CD1c-positive myeloid dendritic cell (primary cell): ENCODE measurements around the gene CD44.
"Not testable (repeated sequence)": the region's sequence is repeated elsewhere in the genome, so short reads cannot be mapped to it uniquely, and the experiment has no call there.

ENCODE experiments used
- DNase-seq: peaks from one replicate; pipeline ENCODE4 v3.0.0-alpha.2; 2016; ENCODE audit errors: extremely low spot score

Gene CD44

DNA sequence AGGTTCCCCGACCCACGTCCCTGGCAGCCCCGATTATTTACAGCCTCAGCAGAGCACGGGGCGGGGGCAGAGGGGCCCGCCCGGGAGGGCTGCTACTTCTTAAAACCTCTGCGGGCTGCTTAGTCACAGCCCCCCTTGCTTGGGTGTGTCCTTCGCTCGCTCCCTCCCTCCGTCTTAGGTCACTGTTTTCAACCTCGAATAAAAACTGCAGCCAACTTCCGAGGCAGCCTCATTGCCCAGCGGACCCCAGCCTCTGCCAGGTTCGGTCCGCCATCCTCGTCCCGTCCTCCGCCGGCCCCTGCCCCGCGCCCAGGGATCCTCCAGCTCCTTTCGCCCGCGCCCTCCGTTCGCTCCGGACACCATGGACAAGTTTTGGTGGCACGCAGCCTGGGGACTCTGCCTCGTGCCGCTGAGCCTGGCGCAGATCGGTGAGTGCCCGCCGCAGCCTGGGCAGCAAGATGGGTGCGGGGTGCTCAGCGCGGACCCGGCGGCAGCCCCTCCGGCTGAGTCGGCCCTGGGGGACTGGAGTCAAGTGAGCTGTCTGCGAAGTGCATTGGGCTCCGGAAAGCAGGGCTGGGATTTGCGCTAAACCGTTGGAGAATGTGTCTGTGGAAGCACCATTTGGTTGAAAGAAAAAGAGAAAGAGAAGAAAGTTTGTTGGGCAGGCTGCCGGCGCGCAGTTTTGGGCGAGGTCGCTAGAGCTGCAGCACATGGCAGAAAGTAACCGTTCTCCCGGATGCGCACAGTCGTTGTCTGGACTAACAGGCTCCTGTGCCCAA is at the start of gene CD44:
Gene CD44 (plus strand): TSS at position 229 of the 779 bp plus-strand sequence. CDS start 133 bp downstream, at position 362.
- DNase-seq, result peak; percentile 91

DNA sequence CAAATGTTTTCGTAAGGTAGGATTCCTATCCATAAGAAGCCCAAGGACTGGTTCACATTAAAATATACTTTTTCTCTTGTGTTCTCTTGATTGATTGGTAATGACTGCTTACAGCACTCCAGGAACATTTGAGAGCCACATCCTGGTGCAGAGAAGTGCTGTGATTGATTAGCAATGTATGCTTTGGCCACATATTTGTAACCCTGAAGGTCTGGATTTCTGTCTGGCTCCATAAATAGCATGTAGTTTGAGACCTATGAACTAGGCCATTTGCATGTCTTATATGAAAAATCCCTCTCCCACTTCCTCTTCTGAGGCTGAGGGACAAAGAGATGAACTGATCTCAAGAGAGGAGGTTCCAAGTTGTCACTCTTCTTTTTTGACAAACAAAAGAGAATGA is 49.3 kb upstream of the CD44 start:
- DNase-seq, result peak; percentile 51

DNA sequence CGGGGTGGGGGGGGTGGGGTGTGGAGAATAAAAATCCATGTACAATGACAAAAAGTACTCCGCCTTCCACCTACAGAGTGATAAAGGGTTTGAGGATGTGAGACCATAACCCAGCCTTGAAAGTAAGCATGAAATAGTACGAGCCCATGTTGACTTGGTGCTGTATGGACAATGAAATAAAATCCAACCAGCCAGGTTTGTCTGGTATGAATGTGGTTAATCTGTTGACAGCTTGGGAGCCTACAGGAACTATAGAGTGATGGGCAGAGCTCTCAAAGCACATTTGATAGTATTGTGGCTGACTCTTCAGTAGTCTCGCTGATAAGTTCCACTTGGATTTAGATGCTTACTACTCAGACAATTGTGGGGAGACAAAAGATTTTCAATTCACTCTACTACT is 48.8 kb upstream of the CD44 start:
- DNase-seq, result no peak

DNA sequence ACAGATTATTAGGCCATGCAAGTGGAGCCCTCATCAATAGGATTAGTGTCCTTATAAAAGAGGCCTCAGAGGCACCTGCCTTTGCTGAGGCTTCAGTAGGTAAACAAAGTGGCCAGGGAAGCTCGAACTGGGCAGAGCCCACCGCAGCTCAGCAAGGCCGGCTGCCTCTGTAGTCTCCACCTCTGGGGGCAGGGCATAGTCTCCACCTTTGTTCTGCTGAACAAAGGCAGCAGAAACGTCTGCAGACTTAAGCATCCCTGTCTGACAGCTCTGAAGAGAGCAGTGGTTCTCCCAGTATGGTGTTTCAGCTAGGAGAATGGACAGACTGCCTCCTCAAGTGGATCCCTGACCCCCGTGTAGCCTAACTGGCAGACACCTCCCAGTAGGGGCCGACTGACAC is 48.0 kb upstream of the CD44 start:
- not testable (repeated sequence) for DNase-seq

DNA sequence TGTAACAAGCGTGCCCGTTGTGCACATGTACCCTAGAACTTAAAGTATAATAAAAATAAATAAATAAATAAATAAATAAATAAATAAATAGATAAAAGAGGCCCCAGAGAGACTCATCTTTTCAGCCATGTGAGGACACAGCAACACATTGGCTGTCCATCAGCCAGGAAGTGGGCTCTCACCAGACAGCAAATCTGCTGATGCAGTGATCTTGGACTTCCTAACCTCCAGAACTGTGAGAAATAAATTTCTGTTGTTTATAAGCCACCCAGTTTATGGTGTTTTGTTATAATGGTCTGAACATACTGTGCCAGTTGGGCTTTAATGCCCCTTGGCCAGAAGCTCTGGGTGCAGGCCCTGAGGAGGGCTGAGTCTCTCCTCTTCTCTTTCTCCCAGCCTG is 42.2 kb upstream of the CD44 start:
- DNase-seq, result no peak

DNA sequence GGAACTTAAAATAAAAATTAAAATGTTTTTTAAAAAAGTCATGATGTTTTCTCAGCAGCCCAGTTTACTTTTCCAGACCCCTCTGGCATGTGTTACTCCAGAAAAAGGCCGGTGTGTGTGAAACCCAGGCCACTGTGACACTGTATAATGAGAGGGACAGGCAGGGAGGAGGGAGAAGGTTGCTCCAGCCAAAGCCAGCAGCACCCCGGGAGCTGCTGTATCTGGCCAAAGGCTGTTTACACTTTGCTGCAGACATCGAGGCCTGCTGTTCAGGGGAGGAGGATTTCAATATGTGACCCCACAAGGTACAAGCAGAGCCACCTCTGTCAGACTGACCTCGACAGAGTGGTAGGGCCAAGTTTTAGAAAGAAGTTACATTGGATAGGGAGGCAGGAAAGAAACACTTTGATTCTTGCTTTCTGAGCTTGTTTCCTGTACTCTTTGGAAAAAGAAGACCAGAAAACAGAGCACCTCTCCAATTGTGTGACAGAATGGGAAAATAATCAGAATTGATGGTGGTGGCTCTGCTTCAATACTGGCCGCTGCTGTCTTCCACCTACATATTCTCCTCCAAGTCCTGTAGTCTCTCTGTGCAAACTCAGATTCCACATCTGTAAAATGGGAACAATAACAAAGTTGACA is 41.0 kb upstream of the CD44 start:
- no peak for DNase-seq

DNA sequence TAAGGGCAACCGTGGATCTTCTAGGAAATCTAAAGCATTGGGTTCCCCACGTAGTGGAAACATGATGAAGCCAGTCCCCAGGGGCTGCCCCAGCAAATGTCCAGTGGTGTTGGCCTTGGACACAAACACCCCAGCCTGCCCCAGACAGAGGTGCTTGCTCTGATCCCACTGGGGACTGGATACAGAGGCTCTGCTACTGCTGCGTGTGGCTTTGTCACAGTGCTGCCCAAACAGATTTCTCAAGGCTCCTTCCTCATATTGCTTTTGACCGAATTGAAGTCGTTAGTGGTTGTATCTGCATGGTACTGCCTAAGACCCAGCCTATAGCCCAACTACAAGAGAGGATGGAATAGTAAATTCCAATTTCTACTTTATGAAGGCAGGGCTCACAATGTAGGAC is 40.1 kb upstream of the CD44 start:
- DNase-seq, result no peak

DNA sequence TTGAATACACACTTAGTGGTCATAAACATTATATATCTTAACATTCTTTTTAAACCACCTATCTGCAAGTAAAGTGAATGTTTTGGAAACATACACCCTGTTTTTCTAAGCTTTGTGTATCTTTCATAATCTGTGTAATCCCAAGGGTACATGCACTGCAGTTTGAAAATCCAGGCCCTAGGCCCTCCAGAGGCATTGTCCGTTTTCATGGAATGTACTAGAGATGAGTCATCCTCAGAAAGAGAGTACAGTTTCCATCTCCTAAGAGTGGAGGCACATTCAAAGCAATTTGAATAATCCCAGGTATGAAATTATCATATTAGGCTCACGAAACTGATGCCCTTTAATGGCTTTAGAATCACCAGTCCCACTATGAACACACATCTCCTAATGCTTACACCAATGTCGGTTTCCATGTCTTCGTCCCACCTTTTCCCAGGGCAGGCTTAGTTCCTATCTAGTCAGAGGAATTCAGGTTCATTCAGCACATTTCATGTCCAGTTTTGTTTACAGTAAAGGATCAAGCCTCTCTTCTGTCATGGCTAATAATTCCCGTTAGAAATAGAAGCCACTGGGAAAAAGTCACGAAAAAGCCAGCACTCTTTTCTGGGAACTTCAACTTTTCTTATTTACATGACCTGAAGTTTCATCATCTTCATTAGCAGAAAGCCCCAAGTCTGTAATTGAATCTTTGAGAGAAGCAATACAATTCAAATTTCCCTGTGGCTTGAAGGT is 39.5 kb upstream of the CD44 start:
- DNase-seq, result no peak

DNA sequence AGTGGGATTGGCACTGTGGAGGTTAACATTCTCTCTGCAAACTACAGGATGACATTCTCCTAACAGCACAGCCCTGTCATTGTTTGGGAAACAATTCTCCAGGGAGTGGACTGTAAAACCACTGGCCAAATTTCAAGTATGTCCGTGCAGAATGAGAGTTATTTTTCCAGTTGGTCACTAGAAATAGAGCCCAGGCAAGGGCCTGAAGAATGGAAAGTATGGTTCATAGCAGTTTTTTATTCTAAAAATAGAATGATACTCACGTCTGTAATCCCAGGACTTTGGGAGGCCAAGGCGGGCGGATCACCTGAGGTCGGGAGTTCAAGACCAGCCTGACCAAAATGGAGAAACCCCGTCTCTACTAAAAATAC is 39.0 kb upstream of the CD44 start:
- no peak for DNase-seq

DNA sequence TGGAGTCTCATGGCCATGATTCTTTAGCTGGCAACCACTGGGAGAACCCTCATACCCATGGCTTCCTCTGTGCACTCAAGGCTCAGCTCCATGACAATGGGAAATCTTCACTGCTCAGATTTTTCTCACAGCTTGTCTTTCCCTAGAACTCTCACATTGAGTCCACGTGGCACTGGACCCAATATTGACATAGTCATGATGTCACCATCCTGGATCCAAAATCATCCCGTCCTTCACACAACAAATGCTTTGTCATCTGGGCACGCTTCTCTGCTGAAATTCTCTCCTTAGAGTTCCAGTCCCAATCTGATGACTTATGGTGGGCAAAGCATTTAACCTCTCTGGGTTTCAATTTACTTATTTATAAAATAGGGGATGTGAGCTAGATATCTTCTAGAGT is 37.7 kb upstream of the CD44 start:
- DNase-seq, result no peak

DNA sequence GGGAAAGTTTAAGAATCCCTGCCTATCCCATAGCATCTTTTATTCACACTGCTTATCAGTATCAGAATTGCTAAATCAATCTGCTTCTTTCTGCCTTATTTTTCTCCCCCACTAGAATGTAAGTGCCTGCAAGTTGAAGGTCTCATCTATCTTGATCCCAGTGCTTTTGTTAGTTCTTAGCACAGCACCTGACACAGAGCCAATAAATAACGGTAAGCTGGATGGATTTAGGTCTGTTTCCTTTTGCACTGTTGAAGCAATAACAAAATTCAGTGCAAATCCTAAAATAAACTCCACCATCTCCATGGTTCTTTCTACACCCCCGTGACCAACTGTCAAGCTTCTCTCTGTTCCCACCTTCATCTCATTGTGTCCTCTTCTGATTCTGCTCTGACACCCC is 36.7 kb upstream of the CD44 start:
- no peak for DNase-seq

DNA sequence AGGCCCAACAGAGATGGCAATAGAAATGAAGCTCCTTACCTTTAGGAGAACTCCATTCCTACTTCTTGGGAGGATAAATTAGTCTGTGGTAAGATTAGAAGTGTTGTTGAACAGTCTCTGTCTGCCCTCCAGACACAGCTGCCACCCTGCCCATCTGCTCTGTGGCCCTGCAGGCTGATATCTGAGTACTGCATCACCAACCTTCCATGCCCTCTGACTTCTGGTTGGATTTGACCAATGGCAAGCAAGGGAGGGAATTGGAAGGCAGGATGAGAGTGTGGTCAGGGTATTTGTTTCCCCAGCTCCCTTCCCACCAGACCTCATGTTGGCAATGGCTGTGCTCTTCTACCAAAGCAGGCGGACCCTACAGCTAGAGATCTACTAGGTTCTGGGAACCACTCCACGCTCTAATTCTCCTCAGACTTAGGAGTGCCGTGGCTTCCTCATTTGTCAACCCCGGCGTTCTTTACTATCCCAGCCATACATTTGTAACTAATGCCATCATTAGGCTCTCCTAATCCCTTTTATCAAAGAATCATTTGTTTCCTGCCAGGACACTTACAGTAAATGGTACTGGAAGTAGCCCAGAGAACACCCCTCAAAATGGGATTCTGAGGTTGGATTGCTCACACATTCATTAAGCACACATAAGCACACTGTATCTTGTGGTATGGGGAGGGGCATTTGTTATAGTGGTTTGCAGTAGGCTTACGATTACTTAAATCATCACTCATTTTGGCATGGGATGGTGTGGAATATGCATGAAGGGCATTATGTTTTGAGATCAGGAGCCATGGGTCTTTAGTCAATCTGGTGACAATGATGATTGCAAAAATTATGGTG is 35.4 kb upstream of the CD44 start:
- DNase-seq, result no peak

DNA sequence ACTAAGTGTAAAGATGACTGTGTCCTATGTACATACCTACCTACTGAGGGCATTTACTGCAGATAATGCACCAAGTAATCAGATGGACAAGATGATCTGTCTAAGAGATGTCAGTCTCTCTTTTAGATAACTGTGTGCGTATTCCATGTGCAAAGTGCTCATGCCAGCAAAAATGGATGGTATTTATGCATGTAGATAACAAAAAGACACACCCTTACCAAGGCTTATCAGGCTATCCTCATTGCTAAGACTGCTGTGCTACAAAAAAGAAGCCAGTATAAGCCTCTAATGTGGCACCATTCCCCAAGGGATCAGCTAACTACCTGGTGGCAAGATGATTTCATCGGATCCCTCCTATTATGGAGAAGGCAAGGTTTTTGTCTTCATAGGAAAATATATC is 34.3 kb upstream of the CD44 start:
- no peak for DNase-seq

DNA sequence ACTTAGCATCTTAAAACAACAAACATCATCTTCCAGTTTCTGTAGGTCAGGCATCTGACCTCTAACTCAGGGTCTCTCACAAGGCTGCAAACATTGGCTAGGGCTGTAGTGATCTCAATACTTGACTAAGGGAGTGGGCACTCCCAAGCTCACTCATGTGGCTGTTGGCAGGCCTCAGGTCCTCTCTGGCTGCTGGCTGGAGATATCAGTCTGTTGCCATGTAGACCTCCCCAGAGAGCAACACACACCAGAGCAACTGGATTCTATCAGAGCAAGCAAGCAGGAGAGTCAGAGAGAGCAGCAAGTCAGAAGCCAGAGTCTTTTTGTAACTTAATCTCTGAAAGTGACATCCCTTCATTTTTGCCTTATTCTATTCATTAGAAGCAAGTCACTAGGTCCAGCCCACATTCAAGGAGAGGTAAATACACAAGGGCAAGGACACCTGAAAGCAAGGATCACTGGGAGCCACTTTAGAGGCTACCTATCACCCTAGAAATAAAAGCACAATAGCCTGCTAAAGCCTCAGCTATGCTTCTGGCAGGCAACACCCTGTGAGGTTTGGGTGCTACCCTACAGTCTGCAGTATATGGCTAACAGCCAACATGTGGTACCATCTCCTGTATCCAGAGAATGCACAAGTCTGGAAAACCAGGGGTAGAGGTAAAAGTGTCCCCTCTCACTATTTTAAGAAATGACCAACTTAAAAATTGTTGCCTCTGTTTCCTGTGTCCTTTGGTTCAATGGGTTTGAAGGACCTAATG is 33.5 kb upstream of the CD44 start:
- no peak for DNase-seq

DNA sequence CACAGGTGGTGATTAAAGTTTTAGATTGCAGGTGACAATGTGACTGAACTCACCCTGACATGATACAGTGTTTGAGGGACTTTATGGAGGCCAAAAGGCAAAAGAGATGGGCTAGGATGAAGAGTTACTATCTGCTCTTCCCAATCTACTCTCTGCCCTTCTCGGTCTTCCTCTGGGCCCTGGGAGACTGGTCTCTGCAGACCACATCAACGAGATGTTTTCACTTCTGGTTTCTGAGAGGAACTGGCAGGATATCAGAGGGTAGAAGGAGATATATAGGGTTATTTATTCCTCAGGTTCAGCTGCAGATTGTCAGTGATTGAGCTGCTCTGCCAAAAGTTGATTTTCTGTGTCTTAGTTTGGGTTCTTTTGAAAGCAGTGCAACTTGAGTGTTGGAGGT is 32.4 kb upstream of the CD44 start:
- peak; percentile 66 for DNase-seq

DNA sequence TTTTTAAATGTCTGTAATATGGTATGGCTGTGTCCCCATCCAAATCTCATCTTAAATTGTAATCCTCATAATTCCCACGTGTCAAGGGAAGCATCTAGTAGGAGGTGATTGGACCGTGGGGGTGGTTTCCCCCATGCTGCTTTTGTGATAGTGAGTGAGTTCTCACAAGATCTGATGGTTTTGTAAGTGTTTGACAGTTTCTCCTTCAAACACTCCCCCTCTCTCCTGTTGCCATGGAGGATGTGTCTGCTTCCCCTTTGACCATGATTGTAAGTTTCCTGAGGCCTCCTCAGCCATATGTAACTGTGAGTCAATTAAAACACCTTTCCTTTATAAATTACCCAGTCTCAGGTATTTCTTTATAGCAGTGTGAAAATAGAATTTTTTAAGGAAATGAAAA is 31.1 kb upstream of the CD44 start:
- peak; percentile 50 for DNase-seq

DNA sequence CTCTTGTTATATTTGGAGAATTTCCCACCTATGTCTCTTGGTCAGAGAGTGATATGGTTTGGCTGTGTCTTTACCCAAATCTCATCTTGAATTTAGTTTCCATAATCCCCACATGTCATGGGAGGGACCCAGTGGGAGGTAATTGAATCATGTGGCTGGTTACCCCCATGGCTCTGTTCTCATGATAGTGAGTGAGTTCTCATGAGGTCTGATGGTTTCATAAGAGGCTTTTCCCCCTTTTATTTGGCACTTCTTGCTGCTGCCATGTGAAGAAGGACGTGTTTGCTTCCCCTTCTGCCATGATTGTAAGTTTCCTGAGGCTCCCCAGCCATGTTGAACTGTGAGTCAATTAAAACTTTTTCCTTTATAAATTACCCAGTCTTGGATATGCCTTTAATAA is 30.6 kb upstream of the CD44 start:
- not testable (repeated sequence) for DNase-seq

DNA sequence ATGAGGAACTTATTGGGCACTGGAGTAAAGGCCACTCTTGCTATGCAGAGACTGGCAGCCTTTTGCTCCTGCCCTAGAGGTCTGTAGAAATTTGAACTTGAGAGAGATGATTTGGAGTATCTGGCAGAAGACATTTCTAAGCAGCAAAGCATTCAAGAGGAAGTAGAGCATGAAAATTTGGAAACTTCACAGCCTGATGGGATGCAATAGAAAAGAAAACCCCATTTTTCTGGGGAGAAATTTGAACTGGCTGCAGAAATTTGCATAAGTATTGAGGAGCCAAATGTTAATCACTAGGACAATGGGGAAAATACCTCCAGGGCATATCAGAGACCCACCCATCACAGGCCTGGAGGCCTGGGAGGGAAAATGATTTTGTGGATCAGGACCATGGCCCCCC is 29.9 kb upstream of the CD44 start:
- DNase-seq, result no peak

DNA sequence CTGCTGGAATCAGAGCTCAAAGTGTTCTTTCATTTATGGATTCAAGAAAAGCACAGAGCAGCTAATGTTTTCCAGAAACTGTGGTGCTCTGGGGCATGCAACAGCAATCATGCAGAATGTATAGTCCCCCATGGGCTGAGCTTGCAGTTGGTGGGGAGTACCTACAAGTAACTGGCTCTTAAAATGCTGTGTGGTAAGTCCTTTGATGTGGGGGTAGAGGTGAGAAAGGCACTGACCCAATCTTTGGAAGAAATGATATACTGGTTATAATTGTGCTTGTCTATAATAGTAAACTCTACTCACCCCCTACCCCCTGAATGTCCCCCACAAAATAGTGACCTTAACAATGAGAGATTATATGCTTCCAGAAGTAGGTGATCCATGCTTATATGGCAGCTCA is 29.1 kb upstream of the CD44 start:
- no peak for DNase-seq

DNA sequence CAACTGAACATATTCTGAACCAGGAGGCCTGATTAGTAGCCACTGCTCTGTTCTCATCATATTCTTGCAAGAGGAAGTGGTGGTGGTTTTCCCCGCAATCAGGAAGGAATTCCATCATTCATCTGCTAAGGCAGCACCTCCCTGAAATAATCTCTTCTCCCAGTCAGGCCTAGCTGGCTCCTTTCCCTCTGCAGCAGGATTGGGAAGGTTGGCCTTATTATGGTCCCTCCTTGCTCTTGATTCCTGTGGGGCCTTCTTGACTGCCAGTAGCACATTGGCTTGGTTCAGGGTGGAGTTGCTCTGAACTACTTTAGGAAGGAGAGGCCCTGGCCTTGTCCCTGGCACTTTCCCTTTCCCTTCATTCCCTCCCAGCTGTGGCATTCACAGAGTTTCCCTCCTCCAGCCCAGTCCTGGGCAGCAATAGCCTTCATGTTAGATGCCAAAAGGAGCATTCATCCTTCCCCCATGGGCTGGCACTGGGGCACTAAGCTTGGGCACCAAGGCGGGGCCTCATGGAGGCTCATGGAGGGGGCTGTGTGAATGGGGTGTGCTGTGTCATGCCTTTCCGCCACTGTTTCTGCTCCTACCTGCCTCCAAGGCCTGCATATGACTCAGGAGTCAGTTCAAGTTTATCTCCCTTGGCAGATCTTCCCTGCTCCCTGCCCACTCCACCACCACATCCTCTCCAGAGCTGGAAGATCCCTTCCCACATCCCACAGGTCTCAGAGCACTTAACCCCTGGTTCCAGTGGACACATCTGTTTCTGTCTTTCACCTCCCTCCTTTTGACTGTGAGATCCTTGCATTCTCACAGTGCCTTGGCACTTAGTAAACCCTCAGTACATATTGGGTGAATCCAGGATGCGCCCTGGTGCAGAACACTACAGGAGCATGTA is 27.6 kb upstream of the CD44 start:
- peak; percentile 58 for DNase-seq
